ENCODE measurements around the gene SDHC. TPM values are rescaled to one million over a fixed set of nuclear protein-coding genes. Genes with fewer than 3 reads are reported as not detected.

SDHC gene, protein sequence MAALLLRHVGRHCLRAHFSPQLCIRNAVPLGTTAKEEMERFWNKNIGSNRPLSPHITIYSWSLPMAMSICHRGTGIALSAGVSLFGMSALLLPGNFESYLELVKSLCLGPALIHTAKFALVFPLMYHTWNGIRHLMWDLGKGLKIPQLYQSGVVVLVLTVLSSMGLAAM
- total RNA-seq, result 80.9 TPM
- 100 to 1,000 TPM; 198 to 294 (median 247) TPM for polyA plus RNA-seq

DNA sequence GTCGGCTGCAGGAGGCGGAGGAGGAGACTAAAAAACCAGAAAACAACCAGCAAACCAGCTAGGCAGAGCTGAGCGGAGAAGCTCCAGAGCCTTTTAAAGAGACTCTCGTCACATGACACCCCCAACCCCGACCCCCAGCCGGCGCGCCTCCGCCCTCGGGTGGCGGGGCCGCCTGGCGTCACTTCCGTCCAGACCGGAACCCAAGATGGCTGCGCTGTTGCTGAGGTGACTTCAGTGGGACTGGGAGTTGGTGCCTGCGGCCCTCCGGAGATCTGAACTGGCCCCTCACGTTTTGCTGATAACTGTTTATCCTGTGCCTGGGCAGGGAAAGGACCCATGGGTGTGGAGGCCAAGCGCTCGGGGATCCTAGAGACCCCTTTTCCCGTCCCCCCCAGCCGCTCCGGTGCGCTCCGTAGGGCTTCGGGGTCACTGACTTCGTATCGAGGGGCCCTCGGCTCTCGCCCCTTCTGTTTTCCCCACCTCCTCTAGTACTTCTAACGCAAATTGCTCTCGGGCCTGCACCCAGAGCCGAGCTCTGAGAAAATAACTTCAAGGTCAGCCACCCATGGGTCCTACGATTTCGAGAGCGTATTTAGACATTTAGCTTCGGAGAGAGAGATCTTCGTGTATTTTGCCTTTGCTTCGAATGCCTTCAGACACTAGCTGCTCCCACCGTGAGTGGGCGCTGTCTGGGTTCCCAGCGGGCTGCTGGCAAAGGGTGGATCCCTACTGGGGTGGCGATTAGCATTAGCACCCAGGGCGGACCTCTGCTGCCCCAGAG lies at the start of gene SDHC:
TSS of gene SDHC (plus strand) at position 181 of the 781 bp plus-strand sequence. CDS start at position 206, 25 bp downstream.
- H3K27ac Mint-ChIP-seq, result peak within 1 kb of the TSS; percentile 99 to 100 (median 100)

DNA sequence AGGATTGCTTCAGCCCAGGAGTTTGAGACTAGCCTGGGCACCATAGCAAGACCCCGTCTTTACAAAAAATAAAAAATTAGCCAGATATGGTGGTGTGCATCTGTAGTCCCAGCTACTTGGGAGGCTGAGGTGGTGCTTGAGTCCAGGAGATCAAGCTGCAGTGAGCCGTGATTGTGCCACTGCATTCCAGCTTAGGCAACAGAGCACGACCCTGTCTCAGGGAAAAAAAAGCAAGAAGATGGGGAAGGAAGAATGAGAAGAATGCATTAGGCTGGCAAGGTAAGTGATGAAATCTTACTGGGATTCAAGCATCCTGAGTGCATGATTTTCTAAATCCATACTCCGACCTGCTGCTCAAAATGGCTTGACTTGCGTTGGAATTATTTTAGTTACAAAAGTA lies 48.9 kb upstream of the SDHC start:
- no peak for DNase-seq
- Mint-ChIP-seq H3K27ac (no peak overlapping the region), H3K4me3 (no peak overlapping the region), H3K27me3 (peaks cover 44% of the 10 kb centered on the region), H3K36me3 (no peaks in the 10 kb centered on the region), H3K9me3 (no peaks in the 10 kb centered on the region), H3K4me1 (peaks cover 0 to 3% (median 0%) of the 10 kb centered on the region in 4 donors)
- H3K4me1 ChIP-seq (ENCODE audit: control insufficient read depth, insufficient read depth, low read length, poor library complexity, severe bottlenecking), result no peaks in the 10 kb centered on the region
- no peaks in the 10 kb centered on the region for H3K36me3 ChIP-seq (ENCODE audit: control insufficient read depth, insufficient read depth, low read length)
- no peak for ATAC-seq (ENCODE audit: low read depth in 2 of 2)
- no peak overlapping the region for H3K4me3 ChIP-seq (ENCODE audit: low read depth, low read length)
- H3K27ac ChIP-seq (ENCODE audit: insufficient read depth, low read length, poor library complexity, severe bottlenecking), result no peak overlapping the region
- H3K9me3 ChIP-seq (ENCODE audit: control insufficient read depth in 2 of 2, low read length in 2 of 2), result no peaks in the 10 kb centered on the region
- peaks cover 23% of the 10 kb centered on the region for H3K27me3 ChIP-seq (ENCODE audit: control insufficient read depth, insufficient read depth, low read length)

More for the DNA sequence above, at the start of gene SDHC:
- Mint-ChIP-seq H3K27me3 (peaks cover 8% of the 10 kb centered on the region), H3K9me3 (peaks cover 0 to 1% (median 0%) of the 10 kb centered on the region in 7 donors), H3K36me3 (peaks cover 4% of the 10 kb centered on the region), H3K4me1 (peaks cover 14 to 36% (median 17%) of the 10 kb centered on the region in 4 donors), H3K4me3 (peak within 1 kb of the TSS; percentile 97 to 99 (median 98))
- Histone ChIP-seq H3K9me3 (ENCODE audit: control insufficient read depth in 2 of 2, low read length in 2 of 2) (no peaks in the 10 kb centered on the region), H3K36me3 (ENCODE audit: control insufficient read depth, insufficient read depth, low read length) (no peaks in the 10 kb centered on the region), H3K4me1 (ENCODE audit: control insufficient read depth, insufficient read depth, low read length, poor library complexity, severe bottlenecking) (peaks cover 18% of the 10 kb centered on the region), H3K27me3 (ENCODE audit: control insufficient read depth, insufficient read depth, low read length) (no peaks in the 10 kb centered on the region), H3K27ac (ENCODE audit: insufficient read depth, low read length, poor library complexity, severe bottlenecking) (peak within 1 kb of the TSS; percentile 94), H3K4me3 (ENCODE audit: low read depth, low read length) (peak within 1 kb of the TSS; percentile 93)
- DNase-seq, result peak; percentile 89 to 95 (median 92)
- ATAC-seq (ENCODE audit: low read depth in 2 of 2), result peak; percentile 99

DNA sequence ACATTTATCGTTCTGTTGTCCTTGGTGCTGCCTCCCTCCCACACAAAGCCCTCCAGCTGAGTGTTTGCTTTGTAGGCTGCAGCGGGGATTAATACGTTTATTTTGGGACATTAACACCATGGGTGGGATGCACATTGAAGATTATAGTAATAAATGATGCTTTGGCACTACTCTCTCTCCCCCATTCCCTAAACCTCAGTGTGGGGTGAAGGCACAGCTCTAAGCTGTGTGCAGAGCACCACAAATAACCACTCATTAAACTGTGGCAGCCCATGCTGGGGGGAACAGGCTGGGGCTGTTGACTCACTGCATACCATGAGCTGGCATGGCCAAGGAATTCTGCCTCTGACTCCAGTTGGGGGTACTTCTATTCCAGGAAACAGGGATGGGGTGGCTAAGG lies 48.0 kb upstream of the SDHC start:
- no peaks in the 10 kb centered on the region for H3K4me1 ChIP-seq (ENCODE audit: control insufficient read depth, insufficient read depth, low read length, poor library complexity, severe bottlenecking)
- no peaks in the 10 kb centered on the region for H3K36me3 ChIP-seq (ENCODE audit: control insufficient read depth, insufficient read depth, low read length)
- Mint-ChIP-seq H3K27me3 (peaks cover 43% of the 10 kb centered on the region), H3K27ac (no peak overlapping the region), H3K4me3 (no peak overlapping the region), H3K9me3 (no peaks in the 10 kb centered on the region), H3K36me3 (no peaks in the 10 kb centered on the region), H3K4me1 (peaks cover 0 to 3% (median 0%) of the 10 kb centered on the region in 4 donors)
- DNase-seq, result no peak
- no peak overlapping the region for H3K4me3 ChIP-seq (ENCODE audit: low read depth, low read length)
- H3K9me3 ChIP-seq (ENCODE audit: control insufficient read depth in 2 of 2, low read length in 2 of 2), result no peaks in the 10 kb centered on the region
- H3K27ac ChIP-seq (ENCODE audit: insufficient read depth, low read length, poor library complexity, severe bottlenecking), result no peak overlapping the region
- peaks cover 16% of the 10 kb centered on the region for H3K27me3 ChIP-seq (ENCODE audit: control insufficient read depth, insufficient read depth, low read length)
- no peak for ATAC-seq (ENCODE audit: low read depth in 2 of 2)

GRCh38 chr1:161266836-161267235 lies 47.3 kb upstream of the SDHC start:
- Histone ChIP-seq H3K4me1 (ENCODE audit: control insufficient read depth, insufficient read depth, low read length, poor library complexity, severe bottlenecking) (no peaks in the 10 kb centered on the region), H3K4me3 (ENCODE audit: low read depth, low read length) (no peak overlapping the region), H3K27me3 (ENCODE audit: control insufficient read depth, insufficient read depth, low read length) (peaks cover 11% of the 10 kb centered on the region), H3K36me3 (ENCODE audit: control insufficient read depth, insufficient read depth, low read length) (no peaks in the 10 kb centered on the region), H3K9me3 (ENCODE audit: control insufficient read depth in 2 of 2, low read length in 2 of 2) (no peaks in the 10 kb centered on the region), H3K27ac (ENCODE audit: insufficient read depth, low read length, poor library complexity, severe bottlenecking) (no peak overlapping the region)
- H3K36me3 Mint-ChIP-seq, result no peaks in the 10 kb centered on the region
- no peaks in the 10 kb centered on the region for H3K4me1 Mint-ChIP-seq
- no peak for DNase-seq
- H3K27me3 Mint-ChIP-seq, result peaks cover 38% of the 10 kb centered on the region
- no peak for ATAC-seq (ENCODE audit: low read depth in 2 of 2)
- H3K27ac Mint-ChIP-seq, result no peak overlapping the region
- no peak overlapping the region for H3K4me3 Mint-ChIP-seq
- no peaks in the 10 kb centered on the region for H3K9me3 Mint-ChIP-seq

- Histone ChIP-seq H3K27me3 (ENCODE audit: control insufficient read depth, insufficient read depth, low read length) (peaks cover 10% of the 10 kb centered on the region), H3K36me3 (ENCODE audit: control insufficient read depth, insufficient read depth, low read length) (no peaks in the 10 kb centered on the region), H3K9me3 (ENCODE audit: control insufficient read depth in 2 of 2, low read length in 2 of 2) (no peaks in the 10 kb centered on the region), H3K4me3 (ENCODE audit: low read depth, low read length) (no peak overlapping the region), H3K4me1 (ENCODE audit: control insufficient read depth, insufficient read depth, low read length, poor library complexity, severe bottlenecking) (no peaks in the 10 kb centered on the region), H3K27ac (ENCODE audit: insufficient read depth, low read length, poor library complexity, severe bottlenecking) (no peak overlapping the region)
- no peaks in the 10 kb centered on the region for H3K36me3 Mint-ChIP-seq
- peaks cover 37% of the 10 kb centered on the region for H3K27me3 Mint-ChIP-seq
- no peak for DNase-seq
- H3K4me3 Mint-ChIP-seq, result no peak overlapping the region
- no peaks in the 10 kb centered on the region for H3K9me3 Mint-ChIP-seq
- no peaks in the 10 kb centered on the region for H3K4me1 Mint-ChIP-seq
- no peak for ATAC-seq (ENCODE audit: low read depth in 2 of 2)
- no peak overlapping the region for H3K27ac Mint-ChIP-seq
Observed at GRCh38 chr1:161267321-161267720, 46.9 kb upstream of the SDHC start.

DNA sequence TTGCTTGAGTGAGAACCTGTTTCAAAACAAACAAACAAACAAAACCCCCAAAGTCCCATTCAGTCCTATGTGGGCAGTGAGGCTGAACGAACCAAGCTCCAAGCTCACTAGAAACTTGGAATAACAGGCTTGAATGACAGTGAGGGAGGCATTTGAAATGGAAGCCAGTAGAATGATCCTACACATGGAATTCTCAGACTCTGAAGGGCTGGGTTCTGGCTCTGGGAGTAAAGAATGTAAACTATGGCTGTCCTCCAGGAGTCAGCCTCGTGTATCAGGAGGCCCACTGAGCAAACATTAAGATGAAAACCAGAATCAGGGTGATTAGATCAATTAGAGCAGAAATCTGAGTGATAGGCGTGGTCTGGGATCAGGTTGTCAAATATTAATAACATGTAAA lies 40.8 kb upstream of the SDHC start:
- H3K4me3 ChIP-seq (ENCODE audit: low read depth, low read length), result no peak overlapping the region
- H3K9me3 Mint-ChIP-seq, result no peaks in the 10 kb centered on the region
- DNase-seq, result no peak
- no peak overlapping the region for H3K4me3 Mint-ChIP-seq
- H3K36me3 Mint-ChIP-seq, result no peaks in the 10 kb centered on the region
- no peaks in the 10 kb centered on the region for H3K9me3 ChIP-seq (ENCODE audit: control insufficient read depth in 2 of 2, low read length in 2 of 2)
- H3K4me1 Mint-ChIP-seq, result no peaks in the 10 kb centered on the region
- H3K27ac Mint-ChIP-seq, result no peak overlapping the region
- H3K36me3 ChIP-seq (ENCODE audit: control insufficient read depth, insufficient read depth, low read length), result no peaks in the 10 kb centered on the region
- no peaks in the 10 kb centered on the region for H3K4me1 ChIP-seq (ENCODE audit: control insufficient read depth, insufficient read depth, low read length, poor library complexity, severe bottlenecking)
- peaks cover 40% of the 10 kb centered on the region for H3K27me3 Mint-ChIP-seq
- H3K27me3 ChIP-seq (ENCODE audit: control insufficient read depth, insufficient read depth, low read length), result peaks cover 3% of the 10 kb centered on the region
- no peak overlapping the region for H3K27ac ChIP-seq (ENCODE audit: insufficient read depth, low read length, poor library complexity, severe bottlenecking)
- ATAC-seq (ENCODE audit: low read depth in 2 of 2), result no peak

DNA sequence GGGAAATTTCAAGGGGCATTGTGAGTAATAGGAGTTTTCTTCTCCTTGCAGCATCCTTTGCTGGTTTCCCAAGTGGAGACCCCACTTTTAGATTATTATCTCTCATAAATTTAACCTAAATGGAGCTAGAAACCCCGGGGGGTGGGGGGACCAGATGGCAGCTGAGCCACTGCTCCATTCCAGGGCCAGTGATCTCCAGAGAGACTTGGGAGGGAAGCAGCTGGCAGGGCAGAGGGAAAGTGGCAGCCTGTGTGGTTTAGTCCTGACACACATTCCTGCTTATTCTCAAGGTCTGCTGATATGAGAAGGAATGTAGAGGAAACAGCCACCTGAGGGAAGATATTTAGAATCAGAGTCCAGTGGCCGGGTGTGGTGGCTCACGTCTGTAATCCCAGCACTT lies 39.3 kb upstream of the SDHC start:
- DNase-seq (no peak), ATAC-seq (ENCODE audit: low read depth in 2 of 2) (no peak)

More for the DNA sequence above, 39.3 kb upstream of the SDHC start:
- no peaks in the 10 kb centered on the region for H3K9me3 ChIP-seq (ENCODE audit: control insufficient read depth in 2 of 2, low read length in 2 of 2)
- H3K27ac ChIP-seq (ENCODE audit: insufficient read depth, low read length, poor library complexity, severe bottlenecking), result no peak overlapping the region
- no peaks in the 10 kb centered on the region for H3K4me1 ChIP-seq (ENCODE audit: control insufficient read depth, insufficient read depth, low read length, poor library complexity, severe bottlenecking)
- H3K36me3 ChIP-seq (ENCODE audit: control insufficient read depth, insufficient read depth, low read length), result no peaks in the 10 kb centered on the region
- no peak overlapping the region for H3K4me3 ChIP-seq (ENCODE audit: low read depth, low read length)
- Mint-ChIP-seq H3K27ac (no peak overlapping the region), H3K4me1 (no peaks in the 10 kb centered on the region), H3K4me3 (no peak overlapping the region), H3K36me3 (no peaks in the 10 kb centered on the region), H3K27me3 (peaks cover 46% of the 10 kb centered on the region), H3K9me3 (no peaks in the 10 kb centered on the region)
- H3K27me3 ChIP-seq (ENCODE audit: control insufficient read depth, insufficient read depth, low read length), result peaks cover 3% of the 10 kb centered on the region

All from CD4-positive, CD25-positive, alpha-beta regulatory T cell (primary cell).